Mesothelial cell of epicardium (in vitro differentiated cells): Measurements from ENCODE around the gene CERS5. TPM values are rescaled to one million over a fixed set of nuclear protein-coding genes. Genes with fewer than 3 reads are reported as not detected.

Experiments
- DNase-seq, 2 experiments: peaks; one replicate each; pipeline ENCODE4 v3.0.0; 2021; ENCODE audit warnings: low spot score in 2 of 2; ENCODE audit not compliant: unreplicated experiment in 2 of 2
- H3K27ac Mint-ChIP-seq: 2 replicates; pipeline ENCODE4 v1.8.0; 2021; ENCODE audit warnings: mixed read lengths
- H3K27me3 Mint-ChIP-seq: 2 replicates; pipeline ENCODE4 v1.8.0; 2021; ENCODE audit warnings: low read depth, mixed read lengths
- H3K36me3 Mint-ChIP-seq: 2 replicates; pipeline ENCODE4 v1.8.0; 2021; ENCODE audit warnings: mixed read lengths
- H3K4me1 Mint-ChIP-seq: 2 replicates; pipeline ENCODE4 v1.8.0; 2021; ENCODE audit warnings: mixed read lengths
- H3K4me3 Mint-ChIP-seq: 2 replicates; pipeline ENCODE4 v1.8.0; 2021; ENCODE audit warnings: mild to moderate bottlenecking, moderate library complexity, mixed read lengths
- H3K9me3 Mint-ChIP-seq: 2 replicates; pipeline ENCODE4 v1.8.0; 2021; ENCODE audit warnings: mixed read lengths
- CTCF ChIP-seq: fragments of 200-600 bp; sonication (generic); IDR thresholded peaks from one replicate; pipeline ENCODE4 v1.5.0; 2021; ENCODE audit warnings: antibody characterized with exemption; ENCODE audit not compliant: unreplicated experiment
- total RNA-seq: library from RNA; stranded (reverse); gene quantifications from 3 replicates; pipeline ENCODE4 v1.2.1, GENCODE V29; 2021

The CERS5 gene, protein sequence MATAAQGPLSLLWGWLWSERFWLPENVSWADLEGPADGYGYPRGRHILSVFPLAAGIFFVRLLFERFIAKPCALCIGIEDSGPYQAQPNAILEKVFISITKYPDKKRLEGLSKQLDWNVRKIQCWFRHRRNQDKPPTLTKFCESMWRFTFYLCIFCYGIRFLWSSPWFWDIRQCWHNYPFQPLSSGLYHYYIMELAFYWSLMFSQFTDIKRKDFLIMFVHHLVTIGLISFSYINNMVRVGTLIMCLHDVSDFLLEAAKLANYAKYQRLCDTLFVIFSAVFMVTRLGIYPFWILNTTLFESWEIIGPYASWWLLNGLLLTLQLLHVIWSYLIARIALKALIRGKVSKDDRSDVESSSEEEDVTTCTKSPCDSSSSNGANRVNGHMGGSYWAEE
- 70.4 to 77.1 TPM (median 75.3 TPM) in 3 replicates for total RNA-seq

GRCh38 chr12:50167049-50167828 is at the start of gene CERS5:
Gene CERS5 (minus strand): TSS chr12:50167369. CDS start chr12:50167297, 72 bp downstream.
- peak; percentile 50 for TF ChIP-seq CTCF
- H3K27ac Mint-ChIP-seq: peak within 1 kb of the TSS; percentile 96
- peaks cover 5% of the 10 kb centered on the region for H3K9me3 Mint-ChIP-seq
- peak; percentile 96 to 99 for DNase-seq
- peak within 1 kb of the TSS; percentile 86 for H3K4me3 Mint-ChIP-seq
- H3K36me3 Mint-ChIP-seq: peaks cover 7% of the 10 kb centered on the region
- peaks cover 20% of the 10 kb centered on the region for H3K4me1 Mint-ChIP-seq
- H3K27me3 Mint-ChIP-seq: no peaks in the 10 kb centered on the region

- Mint-ChIP-seq H3K4me1 (peaks cover 48% of the 10 kb centered on the region), H3K36me3 (peaks cover 8% of the 10 kb centered on the region), H3K27me3 (no peaks in the 10 kb centered on the region), H3K9me3 (no peaks in the 10 kb centered on the region), H3K4me3 (no peak overlapping the region), H3K27ac (peak overlapping the region; percentile 19)
- no peak for TF ChIP-seq CTCF
- DNase-seq: no peak
These were observed 47.9 kb upstream of the CERS5 start for GRCh38 chr12:50215033-50215432.

- no peak for DNase-seq
- Mint-ChIP-seq H3K4me1 (peaks cover 42% of the 10 kb centered on the region), H3K27me3 (no peaks in the 10 kb centered on the region), H3K4me3 (no peak overlapping the region), H3K36me3 (peaks cover 8% of the 10 kb centered on the region), H3K9me3 (no peaks in the 10 kb centered on the region), H3K27ac (peak overlapping the region; percentile 6)
- TF ChIP-seq CTCF: no peak
These were observed 46.8 kb upstream of the CERS5 start for GRCh38 chr12:50214018-50214417.

DNA sequence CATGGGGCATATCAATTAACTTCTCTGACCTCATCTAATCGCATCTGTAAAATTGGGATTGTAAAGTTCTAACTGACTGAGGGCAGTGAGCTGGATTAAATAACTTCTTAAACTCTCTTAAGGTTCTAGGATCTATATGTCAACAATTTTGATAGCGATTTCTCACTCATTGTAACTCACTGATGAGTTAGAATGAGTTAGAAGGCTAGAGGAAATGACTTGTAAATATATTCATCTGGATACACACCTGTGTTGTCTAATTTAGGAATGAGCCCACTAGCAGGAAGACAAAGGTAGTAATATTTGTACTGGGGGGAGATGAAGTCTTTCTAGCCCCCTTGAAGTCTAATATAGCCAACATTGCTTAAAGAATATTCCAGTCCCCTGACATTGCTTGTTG is 46.3 kb upstream of the CERS5 start:
- TF ChIP-seq CTCF: no peak
- Mint-ChIP-seq H3K36me3 (peaks cover 7% of the 10 kb centered on the region), H3K4me1 (peaks cover 39% of the 10 kb centered on the region), H3K9me3 (no peaks in the 10 kb centered on the region), H3K4me3 (no peak overlapping the region), H3K27me3 (no peaks in the 10 kb centered on the region), H3K27ac (peak overlapping the region; percentile 89)
- no peak for DNase-seq

GRCh38 chr12:50212071-50212467 is 44.9 kb upstream of the CERS5 start:
- no peak for DNase-seq
- peaks cover 8% of the 10 kb centered on the region for H3K36me3 Mint-ChIP-seq
- no peak for TF ChIP-seq CTCF
- H3K27me3 Mint-ChIP-seq: no peaks in the 10 kb centered on the region
- no peak overlapping the region for H3K4me3 Mint-ChIP-seq
- H3K4me1 Mint-ChIP-seq: peaks cover 33% of the 10 kb centered on the region
- H3K9me3 Mint-ChIP-seq: no peaks in the 10 kb centered on the region
- peak overlapping the region; percentile 97 for H3K27ac Mint-ChIP-seq
